DLD1 (cell line): ENCODE measurements around the gene KLHL17.

Experiments
- in situ Hi-C: cut with HindIII; loops from 2 replicates; pipeline ENCODE4 v1.10.0; 2017; ENCODE audit warnings: low sequenced_read_pairs

Gene KLHL17

DNA sequence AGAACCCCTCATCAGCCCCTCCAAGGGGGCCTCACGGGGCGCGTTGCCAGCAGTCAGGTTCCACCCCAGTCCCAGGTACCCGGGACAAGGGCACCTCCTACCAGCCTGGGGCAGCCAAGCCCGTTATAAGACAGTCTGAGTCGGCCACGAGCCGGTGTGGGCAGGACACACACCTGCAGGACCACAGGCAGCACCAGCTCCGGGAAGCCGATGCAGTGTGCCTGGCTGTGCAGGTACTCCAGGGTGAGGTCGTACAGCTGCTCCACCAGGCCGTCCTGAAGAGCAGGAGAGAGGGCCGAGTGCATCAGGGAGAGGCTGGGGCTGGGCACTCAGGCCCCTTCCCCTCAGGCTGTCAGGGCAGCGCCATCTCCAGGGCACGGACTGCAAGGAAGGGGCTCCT, 12.4 kb upstream of the KLHL17 start:
- in situ Hi-C loops, result no loop called here

- in situ Hi-C loops, result no loop called here
Observed at GRCh38 chr1:950268-950667, 10.1 kb upstream of the KLHL17 start.

DNA sequence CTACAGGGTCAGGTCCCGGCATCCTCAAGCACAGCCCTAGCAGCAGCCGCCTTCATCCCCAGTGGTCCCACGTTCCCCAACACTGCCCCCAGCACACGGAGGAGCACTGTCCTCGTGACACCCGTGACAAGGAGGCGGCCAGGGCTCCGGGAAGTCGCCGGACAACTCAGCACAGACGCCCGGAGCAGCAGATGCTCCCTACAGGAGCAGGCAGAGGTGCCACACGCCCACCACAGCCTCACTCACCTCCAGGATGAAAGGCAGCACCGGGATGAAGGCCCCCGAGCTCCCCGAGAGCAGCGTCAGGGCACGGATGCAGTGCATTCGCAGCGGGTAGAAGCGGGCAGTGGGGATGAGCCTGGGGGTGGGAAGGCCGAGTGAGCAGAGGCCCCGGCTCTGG, 9.5 kb upstream of the KLHL17 start:
- in situ Hi-C loops, result no loop called here

DNA sequence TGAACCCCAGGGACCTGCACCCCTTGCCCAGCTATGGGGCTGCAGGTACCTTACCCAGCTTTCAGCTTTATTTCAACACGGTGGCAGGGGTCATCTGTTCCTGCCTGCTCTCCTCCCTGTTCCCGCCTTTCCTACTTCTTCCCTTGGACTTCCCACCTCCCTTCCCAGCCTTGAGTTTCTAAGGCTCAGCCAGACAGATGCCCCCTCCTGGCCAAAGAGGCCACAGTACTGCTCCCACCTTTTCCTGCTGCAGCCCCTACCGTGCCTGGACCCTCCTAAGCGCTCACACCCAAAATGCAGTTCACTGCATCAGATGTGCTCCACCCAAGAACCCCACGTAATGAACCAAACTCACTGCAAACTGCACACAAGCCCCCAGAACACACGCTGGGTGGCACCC, 9.0 kb upstream of the KLHL17 start:
- in situ Hi-C loops, result no loop called here

DNA sequence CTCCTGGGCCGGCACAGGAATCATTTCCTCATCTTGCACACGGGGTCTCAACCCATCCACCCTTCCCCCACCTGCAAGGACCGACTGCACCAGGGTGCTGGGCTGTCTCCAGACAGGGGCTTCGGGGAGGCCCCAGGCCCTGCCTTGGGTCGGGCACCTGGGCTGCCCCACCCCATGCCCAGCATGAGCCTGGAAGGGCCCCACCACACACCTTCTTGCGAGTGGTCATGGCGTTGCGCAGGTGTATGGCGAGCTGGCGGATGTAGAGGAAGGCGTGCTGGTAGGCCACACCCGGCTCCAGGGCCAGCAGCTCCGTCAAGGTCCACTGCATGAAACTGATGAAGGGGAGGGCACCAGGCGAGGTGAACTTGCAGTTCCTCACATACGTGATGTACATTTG, 8.2 kb upstream of the KLHL17 start:
- in situ Hi-C loops, result no loop called here

DNA sequence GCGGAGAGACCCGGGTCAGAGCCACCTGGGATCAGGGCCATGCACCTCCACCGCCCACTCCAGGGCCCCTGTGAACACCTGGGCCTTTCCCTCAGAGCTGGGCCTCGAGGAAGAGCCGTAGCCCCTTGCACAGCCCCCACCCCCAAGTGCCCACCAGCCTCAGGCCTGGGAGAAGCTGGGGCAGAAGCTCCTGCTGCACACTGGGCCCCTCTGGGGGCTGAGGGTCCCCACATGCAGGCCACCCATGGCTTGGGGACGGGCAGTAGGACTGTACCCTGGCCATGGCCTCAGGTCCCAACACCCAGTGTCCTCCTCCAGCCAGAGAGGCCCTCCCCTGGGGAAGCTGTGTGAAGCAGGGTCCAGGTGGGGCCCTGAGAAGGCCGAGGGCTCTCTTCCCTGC, 7.8 kb upstream of the KLHL17 start:
- in situ Hi-C loops, result no loop called here

DNA sequence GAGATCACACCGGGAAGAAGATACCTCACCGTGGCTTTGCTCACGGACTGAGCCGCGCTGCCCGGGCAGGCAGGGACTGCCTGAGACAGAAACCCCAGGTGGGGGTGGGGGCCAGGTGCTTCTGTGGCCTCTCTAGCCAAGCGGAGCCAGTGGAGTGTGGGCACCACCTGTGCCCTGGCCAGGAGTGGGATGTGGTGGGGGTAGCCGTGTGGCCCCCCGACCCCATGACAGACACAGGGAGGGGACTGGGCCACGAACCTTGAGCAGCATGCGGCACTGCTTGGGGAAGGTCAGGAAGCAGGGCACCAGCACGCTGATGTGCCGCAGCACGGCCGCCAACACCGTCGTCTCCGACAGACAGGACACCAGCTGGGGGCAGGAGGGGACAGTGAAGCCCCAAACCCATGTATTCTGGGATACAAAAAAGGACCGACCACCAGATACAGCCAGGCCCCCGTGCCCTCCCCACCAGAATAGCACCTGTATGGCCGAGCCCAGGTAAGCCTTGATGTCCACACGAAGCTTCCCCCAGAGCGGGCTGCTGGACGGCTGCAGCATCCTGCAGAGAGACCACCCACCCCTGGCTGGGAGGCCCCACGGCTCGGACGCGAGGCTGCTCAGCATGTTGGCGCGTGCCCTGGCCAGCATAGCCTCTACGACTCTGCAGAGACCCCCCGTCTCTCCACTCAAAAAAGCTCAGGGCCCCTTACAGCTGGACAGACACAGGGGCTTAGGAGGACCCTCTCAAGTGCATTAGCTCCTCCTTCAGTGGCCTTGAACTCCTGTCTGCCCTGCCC, 6.7 kb upstream of the KLHL17 start:
- in situ Hi-C loops, result no loop called here

DNA sequence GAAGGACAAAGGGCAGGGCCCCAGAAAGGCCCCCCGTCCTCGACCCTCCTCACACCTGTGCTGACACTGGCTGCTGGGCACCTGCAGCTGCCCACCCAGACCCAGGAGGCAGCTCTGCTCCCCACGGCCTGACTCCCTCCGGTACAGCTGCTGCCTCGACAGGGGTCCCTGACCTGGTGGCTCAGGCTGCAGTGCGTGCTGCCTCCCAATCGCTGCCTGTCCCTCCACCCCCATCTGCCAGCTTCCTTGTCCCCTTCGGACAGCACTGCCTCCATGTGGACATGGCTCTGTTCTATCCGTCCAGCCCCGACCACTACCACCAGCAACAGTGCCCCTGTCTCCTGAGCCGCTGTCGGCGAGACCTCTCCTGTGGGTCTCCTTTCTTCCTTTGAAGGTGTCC, 5.5 kb upstream of the KLHL17 start:
- in situ Hi-C loops, result no loop called here

DNA sequence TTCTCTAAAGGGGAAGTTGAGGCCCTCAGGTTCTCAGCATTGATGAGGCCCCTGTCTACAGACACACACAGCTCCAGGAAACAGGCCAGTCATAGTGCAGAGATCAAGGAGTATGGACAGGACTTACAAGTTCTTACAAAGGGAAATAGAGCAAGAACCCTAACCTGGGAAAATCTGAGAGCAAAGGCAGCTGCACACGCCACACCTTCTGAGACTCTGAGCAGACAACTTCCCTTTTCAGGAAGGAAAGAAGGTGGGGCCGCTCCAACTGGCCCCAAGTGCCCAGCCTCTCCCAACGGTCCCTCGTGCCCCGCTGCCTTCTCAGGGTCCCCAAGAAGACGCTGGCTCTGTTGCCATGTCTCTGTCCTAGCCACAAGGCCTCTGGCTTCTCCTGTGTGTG, 4.9 kb upstream of the KLHL17 start:
- in situ Hi-C loops, result no loop called here

GRCh38 chr1:956636-957035, 3.7 kb upstream of the KLHL17 start:
- in situ Hi-C loops, result no loop called here

DNA sequence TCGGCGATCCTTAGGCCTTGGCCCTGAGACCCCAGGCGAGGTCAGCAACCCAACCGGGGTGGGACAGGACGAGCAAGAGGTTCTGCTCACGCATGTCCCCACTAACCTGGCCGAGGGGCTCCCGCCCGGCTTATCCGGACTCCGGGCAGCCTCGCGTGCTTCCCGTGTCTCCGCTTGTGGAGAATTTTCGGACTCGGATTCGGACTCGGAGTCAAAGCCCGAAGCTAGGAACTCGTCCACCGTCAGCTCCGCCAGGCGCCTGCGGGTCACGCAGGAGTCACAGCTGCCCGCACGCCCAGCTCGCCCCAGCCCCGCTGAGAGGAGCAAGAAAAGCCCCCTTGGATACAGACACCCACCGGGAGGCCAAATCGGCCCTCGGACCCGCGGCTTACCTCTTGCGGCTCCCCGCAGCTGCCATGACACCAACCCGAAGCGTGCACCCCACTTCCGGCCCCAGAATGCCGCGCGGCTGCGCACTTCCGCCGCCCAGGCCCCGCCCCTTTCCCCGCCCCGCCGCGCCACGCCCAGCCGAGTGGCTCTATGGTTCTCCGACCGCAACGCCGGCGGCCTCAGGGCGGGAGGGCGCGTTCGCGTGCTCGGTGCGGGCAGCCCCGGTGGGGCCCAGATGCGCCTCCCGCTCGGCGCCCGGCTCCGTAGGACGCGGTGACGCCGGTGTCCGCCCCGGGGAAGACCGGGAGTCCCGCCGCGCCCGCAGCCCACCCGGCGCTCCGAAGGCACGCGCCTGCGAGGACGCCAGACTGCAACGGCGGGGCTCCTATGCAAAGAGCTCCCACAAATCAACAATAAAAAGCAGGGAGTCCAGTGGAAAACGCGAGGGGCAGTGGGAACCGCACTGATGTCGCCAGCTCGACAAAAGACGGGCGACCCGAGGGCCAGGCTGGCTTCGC, 1.3 kb upstream of the KLHL17 start, which contains the start of gene NOC2L:
NOC2L (minus strand) TSS at position 434 of the 908 bp plus-strand sequence; CDS start at position 418, 16 bp downstream.
- in situ Hi-C loops, result no loop called here

DNA sequence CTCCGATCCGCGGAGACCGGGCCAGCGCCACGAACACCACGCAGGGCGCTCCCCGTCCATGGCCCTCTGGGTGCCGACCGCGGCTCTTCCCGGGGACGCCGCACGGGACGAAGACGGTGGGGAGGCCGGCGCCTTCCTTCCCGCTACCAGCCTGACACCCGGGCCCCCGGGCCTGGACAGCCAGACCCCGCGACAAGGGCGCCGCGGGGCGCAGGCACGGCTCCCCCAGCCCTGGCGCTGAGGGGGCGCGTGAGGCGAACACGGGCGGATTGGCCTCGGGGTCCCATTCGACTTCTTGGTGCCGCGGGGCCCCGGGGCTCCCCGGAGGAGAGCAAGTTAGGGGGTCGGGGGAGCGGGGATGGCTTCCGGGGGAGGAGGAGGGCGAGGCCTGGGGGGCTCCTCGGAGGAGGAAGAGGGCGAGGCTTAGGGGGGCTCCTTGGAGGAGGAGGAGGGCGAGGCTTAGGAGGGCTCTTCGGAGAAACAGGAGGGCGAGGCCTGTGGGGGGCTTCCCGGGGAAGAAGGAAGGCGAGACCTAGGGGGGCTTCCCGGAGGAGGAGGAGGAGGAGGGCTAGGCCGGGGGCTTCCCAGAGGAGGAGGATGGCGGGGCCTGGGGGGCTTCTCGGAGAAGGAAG, 537 bp upstream of the KLHL17 start:
- in situ Hi-C loops, result no loop called here

DNA sequence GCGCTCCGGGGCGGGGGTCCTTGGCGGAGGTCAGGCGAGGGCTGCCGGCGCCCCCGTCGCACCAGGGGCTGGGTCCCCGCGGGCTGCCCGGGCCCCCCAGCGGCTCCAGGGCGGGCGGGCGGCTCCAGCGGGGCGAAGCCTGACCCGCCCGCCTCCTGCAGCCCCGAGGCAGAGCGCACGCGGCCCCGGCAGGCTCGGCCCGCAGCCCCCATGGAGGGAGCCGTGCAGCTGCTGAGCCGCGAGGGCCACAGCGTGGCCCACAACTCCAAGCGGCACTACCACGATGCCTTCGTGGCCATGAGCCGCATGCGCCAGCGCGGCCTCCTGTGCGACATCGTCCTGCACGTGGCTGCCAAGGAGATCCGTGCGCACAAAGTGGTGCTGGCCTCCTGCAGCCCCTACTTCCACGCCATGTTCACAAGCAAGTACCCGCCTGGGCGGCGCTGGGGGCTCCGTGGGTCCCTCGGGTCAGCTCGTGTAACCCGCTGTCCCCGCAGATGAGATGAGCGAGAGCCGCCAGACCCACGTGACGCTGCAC, 817 bp downstream of the KLHL17 start:
- in situ Hi-C loops, result no loop called here

DNA sequence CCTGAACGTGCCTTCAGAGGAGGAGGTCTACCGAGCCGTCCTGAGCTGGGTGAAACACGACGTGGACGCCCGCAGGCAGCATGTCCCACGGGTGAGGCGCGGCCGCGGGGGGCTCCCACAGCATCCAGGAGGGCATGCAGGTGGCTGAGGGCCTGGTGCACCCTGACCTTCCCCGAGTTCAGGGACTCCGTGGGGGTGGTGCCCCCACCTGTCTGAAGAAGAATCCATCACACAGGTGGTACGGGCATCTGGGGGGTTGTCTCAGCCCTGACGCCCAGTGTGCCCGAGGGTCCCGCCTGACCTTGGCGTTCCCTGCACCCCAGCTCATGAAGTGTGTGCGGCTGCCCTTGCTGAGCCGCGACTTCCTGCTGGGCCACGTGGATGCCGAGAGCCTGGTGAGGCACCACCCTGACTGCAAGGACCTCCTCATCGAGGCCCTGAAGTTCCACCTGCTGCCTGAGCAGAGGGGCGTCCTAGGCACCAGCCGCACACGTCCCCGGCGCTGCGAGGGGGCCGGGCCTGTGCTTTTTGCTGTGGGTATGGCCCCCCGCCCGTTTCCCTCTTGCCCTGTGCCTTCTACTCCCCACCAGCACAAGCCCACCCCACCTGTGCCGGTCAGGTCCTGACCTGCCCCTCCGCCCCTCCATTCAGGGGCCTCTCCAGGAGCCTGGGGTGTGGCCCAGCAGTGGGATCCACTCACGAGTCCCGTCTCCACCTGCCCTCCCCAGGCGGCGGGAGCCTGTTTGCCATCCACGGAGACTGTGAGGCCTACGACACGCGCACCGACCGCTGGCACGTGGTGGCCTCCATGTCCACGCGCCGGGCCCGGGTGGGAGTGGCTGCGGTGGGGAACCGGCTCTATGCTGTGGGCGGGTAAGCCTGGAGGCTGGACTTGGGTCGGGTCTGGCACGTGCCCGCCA, 2.3 kb downstream of the KLHL17 start:
- in situ Hi-C loops, result no loop called here

GRCh38 chr1:963301-963651, 2.9 kb downstream of the KLHL17 start:
- in situ Hi-C loops, result no loop called here

GRCh38 chr1:963746-964525, 3.6 kb downstream of the KLHL17 start:
- in situ Hi-C loops, result no loop called here

GRCh38 chr1:964691-965525, 4.5 kb downstream of the KLHL17 start:
- in situ Hi-C loops, result no loop called here

- in situ Hi-C loops, result no loop called here
Observed at GRCh38 chr1:965526-966134, 5.2 kb downstream of the KLHL17 start.
